ENCODE measurements around the gene CRYBA2.
A peak's percentile ranks its signal among the peaks of the same experiment; 100 is the strongest.

CRYBA2 gene

GRCh38 chr2:219018286-219018685, 25.1 kb upstream of the CRYBA2 start:
- no peak for TF ChIP-seq CTCF (conservative IDR thresholded peaks at IDR 0.05; ENCODE audit: low read length)
- H3K4me3 ChIP-seq (ENCODE audit: low read length), result no peak overlapping the region
- DNase-seq (ENCODE audit: low read depth), result no peak

GRCh38 chr2:219017201-219017931, 24.1 kb upstream of the CRYBA2 start:
- no peak overlapping the region for H3K4me3 ChIP-seq (ENCODE audit: low read length)
- TF ChIP-seq CTCF (conservative IDR thresholded peaks at IDR 0.05; ENCODE audit: low read length), result no peak
- no peak for DNase-seq (ENCODE audit: low read depth)

- TF ChIP-seq CTCF (conservative IDR thresholded peaks at IDR 0.05; ENCODE audit: low read length), result no peak
- H3K4me3 ChIP-seq (ENCODE audit: low read length), result no peak overlapping the region
These were observed 23.5 kb upstream of the CRYBA2 start for GRCh38 chr2:219016721-219017120.

GRCh38 chr2:219010873-219011272, 17.7 kb upstream of the CRYBA2 start:
- no peak for DNase-seq (ENCODE audit: low read depth)
- H3K4me3 ChIP-seq (ENCODE audit: low read length), result no peak overlapping the region
- TF ChIP-seq CTCF (conservative IDR thresholded peaks at IDR 0.05; ENCODE audit: low read length), result no peak

More at GRCh38 chr2:219016721-219017120, 23.5 kb upstream of the CRYBA2 start:
- DNase-seq (ENCODE audit: low read depth), result no peak

GRCh38 chr2:219010162-219010756, 17.0 kb upstream of the CRYBA2 start:
- TF ChIP-seq CTCF (conservative IDR thresholded peaks at IDR 0.05; ENCODE audit: low read length), result 0 out of 2 replicates have a peak, but pooled peaks have one; percentile 4
- DNase-seq (ENCODE audit: low read depth), result no peak

GRCh38 chr2:219009294-219009693, 16.1 kb upstream of the CRYBA2 start:
- H3K4me3 ChIP-seq (ENCODE audit: low read length), result no peak overlapping the region
- TF ChIP-seq CTCF (conservative IDR thresholded peaks at IDR 0.05; ENCODE audit: low read length), result no peak
- no peak for DNase-seq (ENCODE audit: low read depth)

More at GRCh38 chr2:219010162-219010756, 17.0 kb upstream of the CRYBA2 start:
- no peak overlapping the region for H3K4me3 ChIP-seq (ENCODE audit: low read length)

GRCh38 chr2:219003979-219004378, 10.8 kb upstream of the CRYBA2 start:
- no peak for TF ChIP-seq CTCF (conservative IDR thresholded peaks at IDR 0.05; ENCODE audit: low read length)
- H3K4me3 ChIP-seq (ENCODE audit: low read length), result no peak overlapping the region
- DNase-seq (ENCODE audit: low read depth), result no peak
